GM23248 (cell line): ENCODE measurements around the gene RILP.

ENCODE experiments used
- EZH2 ChIP-seq: fragments of 200-600 bp; sonication (generic); IDR thresholded peaks from 2 replicates; pipeline ENCODE4 v1.6.1; 2018; ENCODE audit warnings: antibody characterized with exemption, mild to moderate bottlenecking; ENCODE audit not compliant: insufficient read depth, poor library complexity, severe bottlenecking
- EZH2phosphoT487 ChIP-seq: fragments of 200-600 bp; sonication (generic); IDR thresholded peaks from 2 replicates; pipeline ENCODE4 v1.6.1; 2018; ENCODE audit warnings: antibody characterized with exemption, moderate library complexity, mild to moderate bottlenecking, low read depth; ENCODE audit not compliant: insufficient read depth

- TF ChIP-seq EZH2phosphoT487 (no peak), EZH2 (no peak)
Observed at GRCh38 chr17:1628856-1629503, 20.7 kb downstream of the RILP start.
